Activated T-cell treated with anti-CD3 and anti-CD28 coated beads, Interleukin-2, amount 50 U/mL, for 4 hours (primary cell): ENCODE results near the gene MLIP. TPM values are rescaled to one million over a fixed set of nuclear protein-coding genes. Genes with fewer than 3 reads are reported as not detected.

ENCODE experiments used
- ATAC-seq, 2 donors: fragments of 200-7000 bp; cut with Tn5 transposase; one replicate each; pipeline ENCODE4 v1.10.0; 2021
- DNase-seq: peaks from one replicate; pipeline ENCODE4 v3.0.0-alpha.2; 2020
- H3K27me3 Mint-ChIP-seq: one replicate; pipeline ENCODE4 v1.8.0; 2021; ENCODE audit warnings: low read depth, mixed read lengths
- H3K36me3 Mint-ChIP-seq: one replicate; pipeline ENCODE4 v1.8.0; 2022; ENCODE audit warnings: mixed read lengths; ENCODE audit not compliant: insufficient read depth
- H3K4me1 Mint-ChIP-seq: one replicate; pipeline ENCODE4 v1.8.0; 2021; ENCODE audit warnings: low read depth, mixed read lengths
- H3K4me3 Mint-ChIP-seq: one replicate; pipeline ENCODE4 v1.8.0; 2021; ENCODE audit warnings: mild to moderate bottlenecking, moderate library complexity, mixed read lengths
- H3K9me3 Mint-ChIP-seq: one replicate; pipeline ENCODE4 v1.8.0; 2021; ENCODE audit warnings: mixed read lengths
- total RNA-seq, 3 donors: library from RNA; stranded (reverse); gene quantifications; one replicate each; pipeline ENCODE4 v1.2.1, GENCODE V29; 2021

Gene MLIP
- total RNA-seq, 3 donors from 2014 or later, result not detected

DNA sequence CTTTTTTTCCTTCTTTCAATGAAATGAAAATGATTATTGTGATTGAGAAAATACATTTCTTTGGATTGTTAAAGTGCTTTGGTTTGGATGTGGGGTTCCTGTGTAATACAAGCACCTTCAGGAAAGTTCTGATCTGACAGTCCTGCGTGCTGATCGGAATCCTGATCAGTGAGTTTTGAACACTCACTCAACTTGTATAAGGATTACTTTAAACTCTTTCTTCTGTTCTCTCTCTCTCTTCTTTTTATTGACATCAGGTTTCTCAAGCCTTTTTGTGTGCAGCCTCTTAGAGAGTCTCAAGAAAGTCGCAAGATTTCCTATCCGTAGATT, 197.7 kb downstream of the MLIP start:
- DNase-seq (no peak), ATAC-seq (no peak)
- no peaks in the 10 kb centered on the region for H3K4me1 Mint-ChIP-seq
- H3K9me3 Mint-ChIP-seq, result peaks cover 4% of the 10 kb centered on the region
- H3K36me3 Mint-ChIP-seq, result no peaks in the 10 kb centered on the region
- no peak overlapping the region for H3K4me3 Mint-ChIP-seq
- H3K27me3 Mint-ChIP-seq, result no peaks in the 10 kb centered on the region

DNA sequence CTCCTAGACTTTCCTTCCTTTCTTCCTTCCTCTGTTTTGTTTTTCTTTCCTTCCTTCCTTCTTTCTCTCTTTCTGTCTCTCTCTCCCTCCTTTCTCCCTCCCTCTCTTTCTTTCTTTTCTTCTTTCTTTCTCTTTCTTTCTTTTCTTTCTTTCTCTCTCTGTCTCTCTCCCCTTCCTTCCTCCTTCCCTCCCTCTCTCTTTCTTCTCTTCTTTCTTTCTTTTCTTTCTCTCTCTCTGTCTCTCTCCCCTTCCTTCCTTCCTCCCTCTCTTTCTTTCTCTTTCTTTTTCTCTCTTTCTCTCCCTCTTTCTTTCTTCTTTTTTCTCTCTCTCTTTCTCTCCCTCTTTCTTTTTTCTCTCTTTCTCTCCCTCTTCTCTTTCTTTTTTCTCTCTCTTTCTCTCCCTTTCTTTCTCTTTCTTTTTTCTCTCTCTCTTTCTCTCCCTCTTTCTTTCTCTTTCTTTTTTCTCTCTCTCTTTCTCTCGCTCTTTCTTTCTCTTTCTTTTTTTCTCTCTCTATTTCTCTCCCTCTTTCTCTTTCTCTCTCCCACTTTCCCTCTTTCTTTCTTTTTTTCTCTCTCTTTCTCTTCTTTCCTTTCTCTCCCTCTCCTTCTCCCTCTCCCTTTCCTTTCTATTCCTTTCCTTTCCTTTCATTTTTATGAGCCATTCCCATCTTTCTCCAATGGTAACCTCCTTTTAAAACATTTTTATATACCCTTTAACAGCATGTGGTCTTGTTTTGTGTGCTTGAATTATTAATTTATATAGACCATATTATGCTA, 199.3 kb downstream of the MLIP start:
- Mint-ChIP-seq H3K9me3 (peaks cover 4% of the 10 kb centered on the region), H3K27me3 (no peaks in the 10 kb centered on the region), H3K36me3 (no peaks in the 10 kb centered on the region), H3K4me3 (no peak overlapping the region), H3K4me1 (no peaks in the 10 kb centered on the region)
- ATAC-seq (no peak), DNase-seq (no peak)

DNA sequence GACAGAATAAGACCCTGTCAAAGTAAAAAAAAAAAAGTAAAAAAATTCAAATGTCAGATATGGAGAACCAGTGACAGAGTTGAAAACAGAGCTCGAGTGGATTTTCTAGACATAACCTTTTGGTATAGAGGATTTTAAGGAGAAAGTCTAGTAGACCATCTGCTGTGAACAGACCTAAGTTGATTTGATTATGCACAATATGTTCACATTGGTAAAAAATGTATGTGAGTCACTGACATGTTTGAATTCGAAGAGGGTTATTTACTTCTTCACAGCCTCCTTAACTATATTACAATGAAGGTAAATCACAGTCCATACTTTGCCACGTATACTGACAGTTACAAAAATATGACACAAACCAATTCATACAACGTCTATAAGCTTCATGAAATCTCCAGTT, 204.4 kb downstream of the MLIP start:
- peaks cover 4% of the 10 kb centered on the region for H3K9me3 Mint-ChIP-seq
- no peaks in the 10 kb centered on the region for H3K36me3 Mint-ChIP-seq
- H3K4me1 Mint-ChIP-seq, result no peaks in the 10 kb centered on the region
- DNase-seq (no peak), ATAC-seq (no peak)
- H3K4me3 Mint-ChIP-seq, result no peak overlapping the region
- H3K27me3 Mint-ChIP-seq, result no peaks in the 10 kb centered on the region

Other genes with a start within 250 kb of the MLIP start
- not detected for gene TINAG, start 197.0 kb downstream of the MLIP start, total RNA-seq